GM20431 (cell line): Measurements from ENCODE around the gene ZNF200.

Source experiments
- in situ Hi-C: fragments of 300-500 bp; cut with MseI, MboI; formaldehyde crosslinking; loops from one replicate; pipeline ENCODE4 v1.15.0; 2020; ENCODE audit warnings: low sequenced_read_pairs; ENCODE audit not compliant: unreplicated experiment

ZNF200 gene

DNA sequence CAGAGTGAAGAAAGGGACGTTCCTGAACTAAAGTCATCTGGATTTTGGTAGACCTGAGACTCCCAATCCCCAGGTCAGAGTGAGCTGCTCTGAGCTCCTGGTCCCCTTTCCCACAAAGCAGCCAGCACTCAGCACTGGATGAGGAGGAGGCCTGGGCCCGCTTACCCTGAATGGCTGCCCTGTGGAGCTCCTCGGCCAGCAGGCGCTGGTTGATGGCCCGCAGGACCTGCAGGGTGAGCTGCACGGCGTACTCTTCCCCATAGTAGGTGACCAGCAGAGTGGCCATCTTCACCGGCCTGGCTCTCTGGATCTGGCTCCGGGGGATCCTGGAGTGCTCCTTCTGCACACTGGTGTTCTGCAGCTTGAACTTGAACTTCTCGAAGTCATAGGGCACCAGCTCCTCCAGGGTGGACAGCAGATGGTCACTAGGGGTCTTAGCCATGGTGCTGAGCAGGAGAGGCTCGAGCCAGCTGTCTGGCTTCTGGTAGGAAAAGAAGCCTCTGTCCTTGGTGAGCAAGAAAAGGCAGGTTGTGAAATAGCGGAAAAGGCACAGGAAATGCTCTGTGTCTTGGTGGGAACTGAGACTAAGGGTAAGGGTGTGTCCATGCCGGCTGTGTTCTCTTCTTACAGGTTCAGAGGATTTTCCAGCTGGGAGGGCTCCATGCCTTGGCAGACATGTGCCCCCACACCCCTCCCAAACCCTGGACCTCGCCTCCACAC is 21.3 kb upstream of the ZNF200 start, which contains the start of gene MEFV:
MEFV (minus strand) TSS at position 488 of the 720 bp plus-strand sequence; CDS start at position 442, 46 bp downstream.
- in situ Hi-C loops: no loop called here

DNA sequence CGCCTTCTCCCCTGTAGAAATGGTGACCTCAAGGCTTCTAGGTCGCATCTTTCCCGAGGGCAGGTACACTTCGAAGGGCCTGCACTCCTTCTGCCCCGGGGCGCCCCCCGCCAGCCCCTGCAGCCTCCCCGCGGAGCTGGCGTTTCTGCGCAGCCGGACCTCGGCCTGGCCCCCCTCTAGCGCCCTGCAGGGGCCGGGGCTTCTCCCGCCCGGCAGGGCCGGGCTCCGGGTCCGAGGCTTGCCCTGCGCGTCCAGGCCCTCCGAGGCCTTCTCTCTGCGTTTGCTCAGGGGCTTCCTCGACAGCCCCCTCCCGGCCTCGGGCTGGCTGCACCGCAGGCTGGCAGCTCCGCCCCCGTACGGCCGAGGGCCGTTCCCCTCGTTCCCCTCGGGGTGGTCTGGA is 19.4 kb upstream of the ZNF200 start:
- in situ Hi-C loops: no loop called here

GRCh38 chr16:3252967-3253366 is 18.0 kb upstream of the ZNF200 start:
- in situ Hi-C loops: no loop called here

DNA sequence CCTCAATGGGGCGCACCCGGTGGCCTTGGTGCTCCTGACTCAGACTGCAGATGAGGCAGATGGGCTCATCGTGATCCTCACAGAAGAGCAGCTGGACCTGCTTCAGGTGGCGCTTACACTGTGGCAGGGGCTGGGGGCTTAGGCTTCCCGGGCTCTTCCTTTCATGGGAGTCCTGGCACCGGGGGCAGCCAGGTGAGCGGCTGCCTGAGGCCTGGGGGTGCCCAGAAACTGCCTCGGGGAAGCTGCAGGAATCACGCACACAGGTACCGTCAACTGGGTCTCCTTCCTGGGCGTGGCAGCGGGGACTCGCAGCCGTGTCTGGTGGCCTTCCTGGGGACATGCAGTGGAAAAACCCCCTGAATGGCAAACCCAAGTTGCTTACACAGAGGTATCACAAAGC is 14.5 kb upstream of the ZNF200 start:
- in situ Hi-C loops: no loop called here

- in situ Hi-C loops: no loop called here
Observed at GRCh38 chr16:3249020-3249419, 14.1 kb upstream of the ZNF200 start.

- in situ Hi-C loops: no loop called here
Observed at GRCh38 chr16:3248596-3248995, 13.6 kb upstream of the ZNF200 start.

- in situ Hi-C loops: no loop called here
Observed at GRCh38 chr16:3246876-3247275, 11.9 kb upstream of the ZNF200 start.

- in situ Hi-C loops: no loop called here
Observed at GRCh38 chr16:3246002-3246401, 11.0 kb upstream of the ZNF200 start.

DNA sequence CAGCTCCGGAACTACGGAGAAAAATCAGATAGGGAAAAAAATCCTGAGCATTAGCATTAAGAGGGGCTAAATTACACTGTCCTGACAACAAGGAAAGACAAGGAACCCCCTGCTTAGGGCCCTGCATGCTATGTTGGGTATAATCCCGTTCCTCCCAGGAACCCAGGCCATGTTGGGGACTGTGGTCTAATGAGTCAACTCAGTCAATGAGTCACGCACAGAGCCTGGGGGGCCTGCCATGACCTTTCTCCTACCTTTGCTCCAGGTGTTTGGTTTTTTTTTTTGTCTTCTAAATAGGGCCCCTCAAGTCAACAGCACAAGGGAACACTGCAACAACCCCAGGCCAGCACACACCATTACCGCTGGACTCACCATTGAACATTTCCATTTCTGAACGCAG is 8.9 kb upstream of the ZNF200 start:
- in situ Hi-C loops: no loop called here

- in situ Hi-C loops: no loop called here
Observed at GRCh38 chr16:3242709-3243108, 7.8 kb upstream of the ZNF200 start.

GRCh38 chr16:3241761-3242160 is 6.8 kb upstream of the ZNF200 start:
- in situ Hi-C loops: no loop called here

- in situ Hi-C loops: no loop called here
Observed at GRCh38 chr16:3235856-3236669, 1.1 kb upstream of the ZNF200 start.

- in situ Hi-C loops: no loop called here
Observed at GRCh38 chr16:3234543-3234856, 458 bp downstream of the ZNF200 start.

- in situ Hi-C loops: no loop called here
Observed at GRCh38 chr16:3223913-3224515, 10.9 kb downstream of the ZNF200 start.

DNA sequence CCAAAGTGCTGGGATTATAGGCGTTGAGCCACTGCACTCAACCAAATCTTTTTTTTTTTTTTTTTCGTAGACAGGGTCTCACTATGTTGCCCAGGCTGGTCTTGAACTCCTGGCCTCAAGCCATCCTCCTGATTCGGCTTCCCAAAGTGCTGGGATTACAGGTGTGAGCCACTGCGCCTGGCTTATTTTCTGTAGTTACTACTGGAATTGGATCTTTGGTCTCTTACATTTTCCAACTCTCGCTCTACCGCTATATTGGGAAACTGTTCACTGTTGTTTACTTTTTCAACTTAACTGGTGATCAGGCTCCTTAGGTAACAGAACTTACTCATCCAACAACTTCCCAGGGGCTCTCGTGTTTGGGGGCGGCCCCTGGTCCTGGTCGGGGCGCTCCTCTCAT is 14.1 kb downstream of the ZNF200 start:
- in situ Hi-C loops: no loop called here

- in situ Hi-C loops: no loop called here
Observed at GRCh38 chr16:3216263-3216640, 18.7 kb downstream of the ZNF200 start.

- in situ Hi-C loops: no loop called here
Observed at GRCh38 chr16:3215601-3216262, 19.2 kb downstream of the ZNF200 start.

DNA sequence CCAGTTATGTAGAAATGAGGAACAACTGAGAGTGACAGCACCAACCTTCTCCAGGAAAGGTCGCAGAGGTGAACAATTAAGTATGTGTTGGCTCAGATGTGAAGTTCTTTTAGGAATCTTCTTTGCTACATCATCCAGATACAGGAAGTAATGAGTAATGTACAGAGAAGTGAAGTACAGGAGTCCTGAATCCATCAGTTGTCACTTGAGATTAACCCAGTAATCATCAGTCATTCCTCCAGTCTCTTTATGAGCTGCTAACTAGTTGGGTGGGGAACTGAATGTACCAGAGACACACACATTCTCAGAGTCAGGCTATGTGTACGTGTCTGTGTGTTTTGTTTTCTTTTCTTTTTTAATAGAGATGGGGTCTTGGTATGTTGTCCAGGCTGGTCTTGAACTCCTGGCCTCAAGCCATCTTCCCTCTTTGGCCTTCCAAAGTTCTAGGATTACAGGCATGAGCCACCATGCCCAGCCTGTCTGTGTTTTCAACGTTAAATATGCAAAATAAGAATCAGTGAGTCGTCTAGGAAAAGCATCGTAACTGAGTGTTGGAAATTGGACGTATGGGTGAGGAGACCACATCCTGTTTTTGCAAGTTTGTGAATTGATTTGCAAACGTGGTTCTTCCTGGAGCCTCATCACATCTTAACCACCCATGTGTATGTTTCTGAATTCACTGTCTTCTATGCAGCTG is 19.9 kb downstream of the ZNF200 start:
- in situ Hi-C loops: no loop called here

GRCh38 chr16:3212567-3212966 is 22.4 kb downstream of the ZNF200 start:
- in situ Hi-C loops: no loop called here

- in situ Hi-C loops: no loop called here
Observed at GRCh38 chr16:3212006-3212405, 23.0 kb downstream of the ZNF200 start.
